Measurements from ENCODE around the gene FHOD3.
"Not testable (repeated sequence)": the region's sequence is repeated elsewhere in the genome, so short reads cannot be mapped to it uniquely, and the experiment has no call there.

FHOD3 gene

DNA sequence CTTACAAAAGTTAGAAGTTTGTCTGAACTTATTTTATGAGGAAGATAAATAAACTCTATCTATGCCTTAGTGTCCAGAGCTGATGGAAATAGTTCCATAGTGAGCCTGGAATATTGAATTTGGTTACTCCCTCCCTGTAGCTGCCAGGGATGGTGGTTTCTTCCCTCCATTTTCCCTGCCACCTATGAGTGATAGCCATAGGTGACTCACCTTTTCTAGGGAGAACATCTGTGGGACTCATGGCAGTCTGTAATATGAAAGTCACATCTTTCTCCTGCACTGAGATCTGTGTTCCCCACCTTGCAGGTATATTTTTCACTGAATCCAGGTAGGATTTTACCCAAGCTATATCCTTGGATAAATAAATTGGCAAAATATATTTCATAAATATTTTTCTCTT, 382.5 kb downstream of the FHOD3 start:
- DNase-seq, result no peak

DNA sequence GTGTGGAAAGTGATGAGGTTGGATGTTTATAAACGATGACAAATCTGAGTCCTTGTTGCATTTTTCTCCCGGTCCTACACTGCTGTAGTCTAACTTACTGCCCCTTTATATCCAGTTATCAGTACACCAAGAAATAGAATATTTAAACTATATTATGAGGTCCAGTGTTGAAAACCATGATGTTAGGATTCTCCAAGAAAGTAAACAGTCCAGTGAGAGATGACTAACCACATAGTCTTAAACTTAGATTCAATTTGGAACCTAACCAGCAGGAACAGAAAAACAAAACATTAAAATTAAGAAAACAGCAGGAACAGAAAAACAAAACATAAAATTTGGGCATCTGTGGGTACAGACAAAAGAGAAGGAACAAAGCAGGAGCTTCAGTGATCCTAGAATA, 388.1 kb downstream of the FHOD3 start:
- no peak for DNase-seq

DNA sequence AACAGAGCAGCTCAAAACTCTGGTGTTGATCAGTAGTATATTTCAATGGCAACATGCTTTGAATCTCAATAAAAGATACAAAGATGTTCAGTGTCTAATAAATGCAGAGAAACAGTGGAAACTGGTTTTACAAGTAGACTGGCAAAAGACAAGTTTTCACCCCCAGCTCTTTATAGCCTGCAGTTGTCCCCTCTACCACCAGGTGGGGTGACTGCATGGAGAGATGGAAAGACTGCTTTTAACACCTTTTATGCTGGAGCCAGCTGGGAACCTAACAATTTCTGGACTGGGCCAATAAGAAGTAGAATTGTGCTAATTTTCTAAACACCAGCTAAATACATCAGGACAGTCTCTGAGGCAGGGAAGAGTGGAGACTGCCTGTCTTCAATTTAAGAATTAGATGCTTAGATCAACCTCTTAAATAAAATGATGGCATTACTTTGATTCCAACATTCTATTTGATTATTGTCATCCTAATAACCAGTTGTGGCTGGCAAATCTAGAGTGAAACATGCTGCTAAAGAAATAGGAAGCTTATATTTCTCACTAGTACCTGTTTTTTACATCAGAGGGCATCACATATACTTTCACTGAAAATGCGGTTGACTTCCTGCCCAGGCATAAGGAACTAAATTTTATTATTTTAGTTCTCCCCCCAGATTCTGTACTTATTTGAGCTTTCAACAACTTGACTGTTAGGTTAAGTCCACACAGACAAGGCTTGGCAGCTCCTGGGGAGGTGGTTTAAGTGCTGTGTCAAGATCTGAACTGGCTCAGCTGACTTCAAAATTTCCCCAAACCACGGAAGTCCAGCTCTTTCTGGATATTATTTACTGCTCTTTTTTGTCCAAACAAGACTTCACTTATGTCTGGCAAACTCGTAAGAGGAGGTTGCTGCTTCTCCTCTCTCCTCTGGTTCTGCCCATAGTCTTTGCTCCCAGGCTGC, 390.8 kb downstream of the FHOD3 start:
- DNase-seq, result no peak

DNA sequence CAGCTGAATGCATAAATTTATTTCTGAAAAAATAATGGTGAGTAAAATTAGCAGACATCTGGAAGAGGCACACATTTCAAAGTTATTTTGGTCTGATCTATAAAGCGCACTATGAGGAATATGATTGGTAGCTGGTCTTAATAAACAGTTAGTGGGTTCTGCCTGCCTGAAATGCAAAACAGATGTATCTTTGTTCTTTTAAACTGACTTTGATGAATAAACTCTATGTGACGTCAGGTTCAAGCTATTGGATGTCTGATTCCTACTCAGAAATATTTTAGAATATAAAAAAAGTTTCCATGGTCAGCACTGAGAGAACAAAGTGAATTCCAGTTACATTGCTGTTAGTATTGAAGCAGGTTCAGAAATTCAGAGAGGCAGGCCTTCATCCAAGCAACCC, 394.9 kb downstream of the FHOD3 start:
- no peak for DNase-seq

DNA sequence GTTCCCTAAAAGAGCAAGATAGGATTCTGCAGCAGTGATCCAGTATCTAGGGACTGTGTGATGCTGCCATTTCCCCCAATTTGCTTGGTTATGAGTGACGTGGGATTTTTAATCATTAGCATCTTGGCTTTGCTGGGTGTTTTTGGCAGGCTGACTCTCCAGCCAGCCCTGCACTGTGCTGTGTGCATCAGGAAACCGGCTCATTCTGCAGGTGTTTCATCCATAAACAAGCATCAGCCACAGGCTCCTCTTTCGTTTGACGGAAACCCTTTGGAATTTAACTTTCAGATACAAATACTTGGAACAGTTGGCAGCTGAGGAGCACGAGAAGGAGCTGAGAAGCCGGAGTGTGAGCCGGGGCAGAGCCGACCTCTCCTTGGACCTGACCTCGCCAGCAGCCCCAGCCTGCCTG, 395.4 kb downstream of the FHOD3 start:
- DNase-seq, result no peak

DNA sequence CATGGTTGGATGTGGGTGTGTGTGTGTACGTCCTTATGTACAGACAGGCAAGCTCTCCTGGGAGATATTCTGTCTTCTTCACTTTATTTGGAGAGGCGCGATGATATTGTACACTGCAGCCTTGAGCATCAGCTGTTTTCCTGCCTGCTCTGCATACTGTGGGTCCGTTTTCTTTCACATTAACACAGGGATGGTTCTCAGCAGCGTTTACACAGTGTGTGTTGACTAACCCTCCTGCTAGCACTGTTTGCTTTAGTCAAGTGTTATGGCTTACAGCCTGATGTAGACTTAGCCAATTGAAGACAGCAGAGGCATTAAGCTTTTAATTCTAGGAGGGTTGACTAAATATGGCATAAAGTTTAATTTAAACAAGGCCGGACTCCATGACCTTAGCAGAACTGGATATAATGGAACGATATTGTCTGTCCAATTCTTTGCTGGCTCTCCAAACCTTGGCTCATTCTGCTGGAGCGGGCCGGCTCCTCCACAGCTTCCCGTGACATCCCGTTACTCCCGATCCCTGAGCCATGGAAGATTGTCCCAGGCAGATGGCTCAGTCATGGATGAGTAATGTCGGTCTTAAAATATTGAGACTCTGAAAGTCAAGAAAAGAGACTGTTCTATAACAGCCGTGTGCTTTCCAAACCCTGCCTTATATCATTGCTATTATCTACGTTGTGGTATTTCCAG, 396.6 kb downstream of the FHOD3 start:
- DNase-seq, result no peak

DNA sequence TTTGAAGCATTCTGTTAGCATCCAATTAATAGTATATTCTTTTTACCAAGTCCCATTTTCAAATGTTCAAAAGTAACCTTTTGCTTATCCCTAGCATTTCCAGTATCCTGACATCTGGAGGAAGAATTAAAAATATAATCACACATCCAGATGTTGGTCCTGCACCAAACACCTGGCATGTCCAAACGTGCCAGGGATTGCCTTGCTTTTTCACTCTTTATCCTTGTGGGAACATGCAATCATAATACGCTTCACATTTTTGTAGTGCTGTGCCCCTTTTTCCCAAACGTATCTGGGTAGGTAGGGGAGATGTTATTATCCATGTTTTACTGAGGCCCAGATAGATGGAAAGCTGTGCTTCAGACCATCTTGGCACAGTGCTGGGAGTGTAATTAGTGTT, 398.3 kb downstream of the FHOD3 start:
- no peak for DNase-seq

DNA sequence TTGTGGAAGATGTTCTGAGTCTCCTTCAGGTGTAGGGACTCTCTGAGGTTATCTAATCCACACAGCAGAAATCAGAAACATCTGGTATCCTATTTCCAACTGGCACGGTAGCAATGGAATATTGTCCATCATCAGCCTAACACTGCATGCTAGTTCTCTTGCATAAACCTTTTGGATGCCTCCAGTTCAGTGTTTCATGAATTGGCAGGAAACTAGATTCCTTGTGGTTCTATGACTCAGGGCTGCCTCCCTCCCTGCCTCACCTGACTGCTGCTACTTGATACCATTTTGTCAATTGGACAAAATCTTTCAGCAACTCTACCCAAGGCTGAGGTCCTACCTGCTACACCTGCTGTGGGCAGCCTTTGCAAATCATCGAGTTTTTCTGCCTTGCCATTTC, 400.4 kb downstream of the FHOD3 start:
- no peak for DNase-seq

DNA sequence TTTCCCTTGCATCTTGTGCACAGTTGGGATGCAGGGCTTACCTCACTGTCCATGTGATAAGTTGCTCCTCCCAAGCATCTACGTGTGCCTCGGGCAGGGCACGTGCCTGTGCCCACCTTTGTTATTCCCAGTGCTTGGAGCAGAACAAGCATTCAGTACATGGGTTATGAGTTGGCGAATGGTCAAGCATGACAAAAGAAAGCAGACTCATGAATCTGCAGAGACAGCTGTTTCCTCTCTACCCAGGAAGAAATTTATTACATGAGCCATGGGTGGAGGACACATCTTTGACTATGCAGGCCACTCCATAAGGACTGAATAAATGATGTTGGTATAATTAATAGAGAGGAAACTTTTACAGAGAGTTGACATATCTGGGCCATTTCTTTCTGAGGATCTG, 403.4 kb downstream of the FHOD3 start:
- DNase-seq, result no peak

DNA sequence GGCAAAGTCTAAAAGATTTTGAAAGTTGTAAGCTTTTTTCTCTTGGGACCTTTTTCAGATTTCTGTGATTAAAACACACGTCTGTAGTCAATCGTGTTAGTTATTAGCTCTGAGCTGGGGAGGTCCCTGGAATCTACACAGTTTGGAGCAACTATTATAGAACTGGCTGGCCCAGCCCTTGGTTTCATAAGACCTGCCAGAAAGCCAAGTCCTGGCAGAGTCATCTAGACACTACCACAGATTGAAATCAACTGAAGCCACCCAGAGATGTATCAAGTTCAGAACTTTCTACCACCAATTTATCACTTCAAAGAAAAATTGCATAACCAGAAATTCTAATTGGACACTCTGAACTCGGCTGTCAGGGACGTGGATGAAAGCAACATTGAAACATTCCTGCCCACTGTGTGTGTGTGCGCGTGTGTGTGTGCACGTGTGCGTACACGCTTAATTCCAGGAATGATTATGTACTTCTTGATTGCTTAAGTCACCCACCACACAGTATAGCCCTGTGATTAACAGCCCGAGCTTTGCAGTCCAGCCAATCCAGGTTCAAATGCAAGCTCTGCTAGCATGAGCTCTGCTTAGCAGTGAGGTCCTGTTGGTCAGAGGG, 405.0 kb downstream of the FHOD3 start:
- DNase-seq, result no peak

DNA sequence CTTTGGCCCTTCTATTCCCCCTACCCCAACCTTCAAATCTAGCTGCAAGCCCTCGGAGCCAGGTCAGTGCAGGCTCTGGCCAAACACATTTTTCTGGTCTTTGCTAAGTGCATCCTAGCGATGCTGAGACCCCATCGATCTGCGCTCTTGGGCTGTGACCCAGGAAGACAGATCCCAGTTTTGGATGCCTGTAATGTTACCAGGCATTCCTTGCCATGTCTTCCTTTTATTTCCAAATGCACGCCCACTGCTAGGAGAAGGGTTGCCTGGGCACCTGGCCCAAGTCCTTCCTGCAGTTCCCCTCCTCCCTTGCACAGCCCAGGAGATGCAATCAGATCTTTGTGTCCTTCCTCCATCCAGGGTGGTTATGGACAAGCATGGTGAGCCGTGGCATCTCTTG, 406.6 kb downstream of the FHOD3 start:
- DNase-seq, result no peak

DNA sequence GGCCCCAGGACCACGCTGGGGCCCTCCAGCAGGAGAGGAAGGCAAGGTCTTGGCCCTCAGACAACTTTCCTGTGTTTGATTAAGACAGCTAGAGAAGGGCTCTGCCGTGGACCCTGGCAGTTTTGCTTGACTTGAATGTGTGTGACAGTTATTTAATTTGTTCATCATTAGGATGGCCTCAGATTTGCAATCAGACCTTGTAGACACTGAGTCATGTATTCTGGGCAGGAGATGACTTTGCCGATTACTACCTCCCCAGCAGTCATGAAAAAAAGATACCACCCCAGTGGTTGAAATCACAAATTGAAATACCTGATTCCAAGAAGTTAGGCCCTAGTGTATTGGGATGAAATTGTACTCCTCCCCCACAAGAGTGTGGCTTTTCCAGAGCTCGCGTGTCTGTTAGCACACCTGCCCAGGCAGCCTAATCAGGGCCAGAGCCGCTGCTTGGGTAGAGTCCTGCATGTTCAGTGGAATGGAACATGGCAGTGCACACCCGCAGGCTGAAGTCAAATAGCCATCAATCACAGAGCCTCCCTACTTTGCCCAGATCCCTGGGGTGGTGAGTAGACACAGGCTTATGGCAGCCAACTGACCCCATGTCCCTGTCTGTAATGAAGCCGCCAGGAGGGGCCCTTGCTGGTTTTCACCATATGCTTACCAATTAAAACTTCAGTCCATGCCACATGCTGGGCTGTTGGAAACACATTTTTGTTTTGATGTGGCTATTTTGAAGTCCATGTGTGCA, 408.8 kb downstream of the FHOD3 start:
- DNase-seq, result no peak

DNA sequence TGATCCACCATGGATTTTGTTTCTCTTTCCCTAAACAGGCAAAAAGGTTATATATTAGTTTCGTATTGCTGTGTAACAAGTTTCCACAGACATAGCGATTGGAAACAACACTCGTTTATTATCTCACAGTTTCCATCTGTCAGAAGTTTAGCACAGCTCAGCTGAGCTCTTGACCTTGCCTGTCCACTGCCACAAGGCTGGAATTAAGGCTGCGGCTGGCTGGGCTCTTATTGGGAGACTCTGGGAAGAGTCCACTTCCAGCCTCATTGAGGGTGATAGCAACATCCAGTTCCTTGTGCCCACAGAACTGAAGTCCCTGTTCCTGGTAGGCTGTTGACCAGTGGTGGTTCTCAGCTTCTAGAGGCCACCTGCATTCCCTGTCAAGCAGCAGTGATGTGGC, 410.9 kb downstream of the FHOD3 start:
- no peak for DNase-seq

DNA sequence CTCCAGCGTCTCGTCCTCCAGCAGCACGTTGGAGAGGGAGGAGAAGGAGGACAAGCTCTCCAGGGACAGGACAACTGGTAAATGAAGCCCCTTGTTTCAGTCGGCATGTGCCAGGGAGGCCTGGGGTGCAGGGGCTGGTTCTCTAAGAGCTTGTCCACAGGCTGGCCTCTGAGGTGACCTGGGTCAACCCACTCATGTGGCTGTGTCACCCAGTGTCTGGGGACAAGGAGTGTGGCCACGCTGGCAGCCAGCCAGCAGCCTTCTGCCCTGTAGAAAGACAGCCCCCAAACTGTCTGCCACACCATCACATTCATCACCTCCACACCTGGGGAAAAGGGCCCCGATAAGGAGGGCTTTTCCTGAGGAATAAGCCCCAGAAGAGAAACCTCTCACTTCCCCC, 411.8 kb downstream of the FHOD3 start:
- DNase-seq, result no peak

DNA sequence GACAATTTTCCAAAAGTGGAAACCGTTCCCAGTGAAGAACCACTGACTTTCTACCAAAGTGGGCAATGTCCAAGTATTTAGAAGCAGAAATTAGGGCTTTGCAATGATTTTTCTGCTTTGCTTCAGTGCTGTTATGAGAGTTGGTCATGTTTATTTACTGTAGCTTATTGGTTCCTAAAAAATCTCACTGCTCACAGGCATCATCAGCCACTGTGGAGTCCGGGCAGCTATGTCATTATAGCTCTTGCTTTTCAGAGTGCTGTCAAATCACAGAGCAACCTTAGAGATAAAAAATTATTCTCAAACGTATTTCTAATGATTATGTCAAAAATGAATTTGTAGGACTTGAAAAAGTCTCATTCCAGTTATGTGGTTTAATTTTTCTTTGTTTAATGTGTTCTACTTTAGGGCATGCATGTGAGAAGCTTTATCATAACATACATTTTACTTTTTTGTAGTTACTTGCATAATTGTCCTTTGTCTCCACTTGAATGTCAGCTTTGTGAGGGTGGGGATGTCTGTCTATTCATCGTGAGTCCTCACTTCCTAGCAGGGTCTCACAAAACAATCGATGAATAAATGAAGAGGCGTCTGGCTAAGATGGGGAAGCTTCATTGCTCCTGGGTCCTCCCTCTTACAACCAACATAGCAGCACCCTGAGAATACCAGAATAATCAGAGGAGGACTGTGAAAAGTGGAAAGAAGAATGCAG, 413.7 kb downstream of the FHOD3 start:
- no peak for DNase-seq

DNA sequence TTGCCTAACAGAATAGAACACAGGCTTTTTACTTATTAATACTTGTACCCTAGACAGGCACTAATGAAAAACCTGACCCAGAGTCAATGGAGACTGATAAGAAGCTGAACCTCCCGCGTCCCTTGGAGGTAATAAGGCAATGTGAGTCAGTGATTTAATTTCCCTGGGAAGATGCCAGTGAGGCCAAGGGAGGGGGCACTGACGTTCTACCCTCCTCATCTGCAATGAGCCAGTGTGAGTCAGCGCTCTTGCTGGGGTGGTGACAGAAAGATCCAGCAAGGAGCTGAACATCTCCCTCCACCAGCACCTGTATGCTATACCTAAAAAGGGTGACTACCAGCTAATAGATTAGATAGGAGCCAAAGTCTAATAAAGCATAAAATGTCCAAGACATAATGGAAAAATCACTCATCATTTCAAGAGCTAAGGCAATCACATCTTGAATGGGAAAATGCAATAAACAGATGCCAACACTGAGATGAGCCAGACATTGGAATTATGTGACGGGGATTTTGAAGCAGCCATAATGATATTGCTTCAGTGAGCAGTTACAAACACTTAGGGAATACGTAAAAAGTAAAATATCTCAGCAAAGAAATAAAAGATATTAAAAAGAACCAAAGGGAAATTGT, 414.4 kb downstream of the FHOD3 start:
- no peak for DNase-seq

DNA sequence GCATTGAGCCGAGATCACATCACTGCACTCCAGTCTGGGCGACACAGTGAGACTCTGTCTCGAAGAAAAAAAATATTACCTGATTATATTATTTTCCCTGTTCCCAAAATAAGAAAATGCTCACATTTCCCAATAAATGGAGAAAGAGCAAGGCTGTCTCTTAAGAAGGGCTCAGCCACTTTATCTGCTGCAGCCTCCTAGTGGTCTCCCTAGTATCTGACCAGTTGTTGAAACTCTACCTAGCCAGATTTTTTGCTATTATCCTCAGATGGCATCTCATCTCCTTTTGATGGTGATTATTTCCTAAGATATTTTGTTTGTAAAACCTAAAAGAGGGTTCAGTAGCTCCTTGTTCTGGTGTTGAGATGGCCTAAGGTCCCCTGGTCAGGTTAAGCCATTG, 417.0 kb downstream of the FHOD3 start:
- DNase-seq, result no peak

DNA sequence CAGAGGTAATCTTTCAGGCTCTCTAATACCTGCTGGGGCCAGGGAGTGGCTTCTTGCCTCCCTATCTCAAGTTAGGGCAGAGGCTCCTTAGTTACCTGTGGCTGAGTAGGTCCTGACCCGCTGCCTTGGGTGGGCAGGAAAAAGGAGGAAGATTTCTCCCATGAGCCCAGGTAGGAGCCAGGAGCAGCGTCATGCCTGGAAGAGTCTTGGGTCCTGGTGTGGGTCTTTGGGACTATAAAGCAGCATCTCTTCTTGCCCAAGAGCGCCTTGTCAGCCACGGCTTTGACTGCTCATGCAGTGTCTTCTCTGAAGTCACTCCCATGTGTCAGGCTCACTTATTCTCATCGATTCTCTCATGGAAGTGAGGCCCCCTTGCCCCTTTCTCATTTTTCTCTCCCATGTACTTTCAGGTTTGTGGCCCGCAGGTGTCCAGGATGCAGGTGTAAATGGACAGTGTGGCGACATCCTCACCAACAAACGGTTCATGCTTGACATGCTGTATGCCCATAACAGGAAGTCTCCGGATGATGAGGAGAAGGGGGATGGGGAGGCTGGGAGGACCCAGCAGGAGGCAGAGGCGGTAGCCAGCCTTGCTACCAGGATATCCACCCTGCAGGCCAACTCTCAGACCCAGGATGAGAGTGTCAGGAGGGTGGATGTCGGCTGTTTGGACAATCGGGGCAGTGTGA, 420.1 kb downstream of the FHOD3 start:
- DNase-seq, result no peak

DNA sequence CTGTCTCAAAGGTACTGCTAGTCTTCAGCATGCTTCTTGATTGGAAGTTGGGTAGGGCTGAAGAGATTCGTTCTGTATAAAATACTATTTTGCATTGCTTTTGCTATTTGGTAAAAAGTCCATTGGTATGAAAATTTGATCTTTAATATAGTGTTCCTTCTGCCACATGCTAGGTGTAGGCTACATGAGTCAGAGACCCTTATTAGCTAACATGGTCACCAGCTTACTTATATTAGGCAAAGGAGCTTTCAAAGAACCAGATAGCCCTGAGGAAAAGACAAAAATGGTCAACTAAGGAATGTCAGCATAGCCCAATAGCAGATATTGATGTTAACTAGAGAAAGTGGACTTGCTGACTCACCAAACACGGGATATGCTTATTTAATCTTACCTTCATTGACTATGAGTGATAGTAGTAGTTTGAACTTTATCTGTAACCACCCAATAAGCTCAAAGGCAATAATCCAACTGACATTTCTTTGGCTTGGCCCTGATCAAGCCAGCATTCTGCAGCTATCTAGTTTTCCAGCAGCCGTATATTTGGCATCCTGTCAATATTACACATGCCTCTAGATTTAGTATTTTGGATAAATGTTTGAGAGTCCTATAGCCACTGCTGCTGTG, 421.3 kb downstream of the FHOD3 start:
- DNase-seq, result no peak

DNA sequence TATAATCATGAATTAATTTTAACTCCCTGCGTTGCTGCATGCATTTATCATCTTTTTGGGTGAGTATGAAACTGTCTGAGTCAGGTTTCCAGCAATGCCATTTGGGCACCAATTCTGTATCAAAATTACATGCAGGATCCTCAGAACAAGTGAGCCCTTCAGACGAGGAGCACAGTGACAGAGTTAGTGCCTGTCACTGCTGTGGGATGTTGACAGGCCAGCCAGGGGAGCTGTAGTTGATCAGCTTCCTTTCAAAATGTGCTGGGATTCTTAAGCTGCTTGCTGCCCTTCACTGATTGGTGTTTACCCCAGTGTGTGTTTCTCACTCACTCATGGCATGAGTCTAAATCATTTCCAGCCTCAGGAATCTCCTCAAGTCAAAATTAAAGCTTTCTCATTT, 422.1 kb downstream of the FHOD3 start:
- no peak for DNase-seq

DNA sequence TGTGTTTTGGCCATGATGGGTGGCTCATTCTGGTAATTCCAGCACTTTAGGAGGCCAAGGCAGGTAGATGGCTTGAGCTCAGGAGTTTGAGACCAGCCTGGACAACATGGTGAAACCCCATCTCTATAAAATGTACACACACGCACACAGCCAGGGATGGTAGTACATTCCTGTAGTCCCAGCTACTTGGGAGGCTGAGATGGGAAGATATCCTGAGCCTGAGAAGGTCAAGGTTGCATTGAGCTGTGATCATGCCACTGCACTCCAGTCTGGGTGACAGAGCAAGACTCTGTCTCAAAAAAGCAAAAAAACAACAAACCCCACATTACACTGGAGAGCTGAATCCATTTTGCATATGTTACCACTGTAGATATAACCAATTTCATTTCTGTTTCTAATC, 423.8 kb downstream of the FHOD3 start:
- not testable (repeated sequence) for DNase-seq

All from CD4-positive, alpha-beta T cell treated with Interferon gamma for 1 hour (primary cell).